ENCODE measurements around the gene MACROD1.

MACROD1 gene, protein sequence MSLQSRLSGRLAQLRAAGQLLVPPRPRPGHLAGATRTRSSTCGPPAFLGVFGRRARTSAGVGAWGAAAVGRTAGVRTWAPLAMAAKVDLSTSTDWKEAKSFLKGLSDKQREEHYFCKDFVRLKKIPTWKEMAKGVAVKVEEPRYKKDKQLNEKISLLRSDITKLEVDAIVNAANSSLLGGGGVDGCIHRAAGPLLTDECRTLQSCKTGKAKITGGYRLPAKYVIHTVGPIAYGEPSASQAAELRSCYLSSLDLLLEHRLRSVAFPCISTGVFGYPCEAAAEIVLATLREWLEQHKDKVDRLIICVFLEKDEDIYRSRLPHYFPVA

DNA sequence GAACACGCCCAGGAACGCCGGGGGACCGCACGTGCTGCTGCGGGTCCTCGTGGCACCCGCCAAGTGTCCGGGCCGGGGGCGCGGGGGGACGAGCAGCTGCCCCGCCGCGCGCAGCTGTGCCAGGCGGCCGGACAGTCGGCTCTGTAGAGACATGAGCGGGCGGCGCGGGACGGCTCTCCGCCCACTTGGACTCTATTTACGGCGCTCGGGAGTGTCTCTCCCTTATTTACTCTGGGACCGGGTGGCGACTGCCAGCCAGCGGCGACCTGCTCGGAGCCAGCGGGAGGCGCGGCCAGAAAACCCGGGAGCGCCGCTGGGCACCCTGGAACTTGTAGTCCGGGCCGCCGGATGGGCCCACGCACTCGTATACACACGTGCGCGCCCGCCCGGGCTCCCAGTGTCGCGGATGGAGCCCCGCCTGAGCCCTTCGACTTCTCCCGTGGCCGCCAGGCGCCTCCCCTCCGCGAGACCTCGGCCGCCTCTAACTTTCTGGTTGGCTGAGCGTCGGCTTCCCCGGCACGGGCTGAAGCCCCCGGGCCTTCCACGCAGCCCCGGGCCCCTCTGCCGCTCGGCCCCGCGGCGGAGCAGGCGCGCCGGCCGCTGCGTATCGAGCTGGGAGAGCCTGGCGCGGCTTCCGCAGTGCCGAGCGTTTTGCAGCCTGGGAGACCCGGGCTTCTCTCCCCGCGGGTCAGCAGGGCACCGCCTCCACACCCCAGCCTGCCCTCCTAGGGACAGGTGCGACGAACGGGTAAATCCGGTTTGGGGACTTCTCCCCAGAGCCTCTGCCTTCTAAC is at the start of gene MACROD1:
MACROD1 (minus strand) TSS at position 272 of the 794 bp plus-strand sequence; CDS start at position 153, 119 bp downstream.
- TF ChIP-seq, protein P1, sequence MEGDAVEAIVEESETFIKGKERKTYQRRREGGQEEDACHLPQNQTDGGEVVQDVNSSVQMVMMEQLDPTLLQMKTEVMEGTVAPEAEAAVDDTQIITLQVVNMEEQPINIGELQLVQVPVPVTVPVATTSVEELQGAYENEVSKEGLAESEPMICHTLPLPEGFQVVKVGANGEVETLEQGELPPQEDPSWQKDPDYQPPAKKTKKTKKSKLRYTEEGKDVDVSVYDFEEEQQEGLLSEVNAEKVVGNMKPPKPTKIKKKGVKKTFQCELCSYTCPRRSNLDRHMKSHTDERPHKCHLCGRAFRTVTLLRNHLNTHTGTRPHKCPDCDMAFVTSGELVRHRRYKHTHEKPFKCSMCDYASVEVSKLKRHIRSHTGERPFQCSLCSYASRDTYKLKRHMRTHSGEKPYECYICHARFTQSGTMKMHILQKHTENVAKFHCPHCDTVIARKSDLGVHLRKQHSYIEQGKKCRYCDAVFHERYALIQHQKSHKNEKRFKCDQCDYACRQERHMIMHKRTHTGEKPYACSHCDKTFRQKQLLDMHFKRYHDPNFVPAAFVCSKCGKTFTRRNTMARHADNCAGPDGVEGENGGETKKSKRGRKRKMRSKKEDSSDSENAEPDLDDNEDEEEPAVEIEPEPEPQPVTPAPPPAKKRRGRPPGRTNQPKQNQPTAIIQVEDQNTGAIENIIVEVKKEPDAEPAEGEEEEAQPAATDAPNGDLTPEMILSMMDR (IDR thresholded peaks at IDR 0.05), result 0 out of 2 replicates have a peak, but pooled peaks have one; percentile 22
- TF ChIP-seq ZFX (IDR thresholded peaks at IDR 0.05; ENCODE audit: borderline replicate concordance), result no peak
- H3K27ac ChIP-seq, result peak within 1 kb of the TSS; percentile 97

DNA sequence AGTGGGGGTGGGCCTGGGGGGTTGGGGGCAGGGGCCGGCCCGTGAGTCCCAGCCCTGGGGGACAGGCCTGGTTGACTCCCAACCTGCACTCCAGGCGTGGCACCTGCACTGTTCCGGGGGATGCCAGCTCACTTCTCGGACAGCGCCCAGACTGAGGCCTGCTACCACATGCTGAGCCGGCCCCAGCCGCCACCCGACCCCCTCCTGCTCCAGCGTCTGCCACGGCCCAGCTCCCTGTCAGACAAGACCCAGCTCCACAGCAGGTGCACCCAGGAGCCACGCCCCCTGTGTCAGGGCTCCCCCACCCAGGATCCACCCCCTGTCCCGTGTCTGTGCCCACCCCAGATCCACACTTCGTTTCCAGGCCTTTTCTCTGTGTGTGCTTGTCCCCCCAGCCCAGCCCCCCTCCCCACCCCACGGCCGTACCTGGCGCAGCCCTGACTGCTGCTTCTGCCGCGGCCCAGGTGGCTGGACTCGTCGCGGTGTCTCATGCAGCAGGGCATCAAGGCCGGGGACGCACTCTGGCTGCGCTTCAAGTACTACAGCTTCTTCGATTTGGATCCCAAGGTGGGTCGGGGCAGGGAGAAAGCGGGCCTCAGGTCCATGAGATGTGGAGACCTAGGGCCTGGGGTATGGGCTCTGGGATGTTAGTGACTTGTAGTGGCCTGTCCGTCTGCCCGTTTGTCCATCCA is 45.4 kb upstream of the MACROD1 start:
- H3K27ac ChIP-seq, result no peak overlapping the region
- no peak for TF ChIP-seq ZFX (IDR thresholded peaks at IDR 0.05; ENCODE audit: borderline replicate concordance)
- TF ChIP-seq, protein P1 (IDR thresholded peaks at IDR 0.05), result no peak

DNA sequence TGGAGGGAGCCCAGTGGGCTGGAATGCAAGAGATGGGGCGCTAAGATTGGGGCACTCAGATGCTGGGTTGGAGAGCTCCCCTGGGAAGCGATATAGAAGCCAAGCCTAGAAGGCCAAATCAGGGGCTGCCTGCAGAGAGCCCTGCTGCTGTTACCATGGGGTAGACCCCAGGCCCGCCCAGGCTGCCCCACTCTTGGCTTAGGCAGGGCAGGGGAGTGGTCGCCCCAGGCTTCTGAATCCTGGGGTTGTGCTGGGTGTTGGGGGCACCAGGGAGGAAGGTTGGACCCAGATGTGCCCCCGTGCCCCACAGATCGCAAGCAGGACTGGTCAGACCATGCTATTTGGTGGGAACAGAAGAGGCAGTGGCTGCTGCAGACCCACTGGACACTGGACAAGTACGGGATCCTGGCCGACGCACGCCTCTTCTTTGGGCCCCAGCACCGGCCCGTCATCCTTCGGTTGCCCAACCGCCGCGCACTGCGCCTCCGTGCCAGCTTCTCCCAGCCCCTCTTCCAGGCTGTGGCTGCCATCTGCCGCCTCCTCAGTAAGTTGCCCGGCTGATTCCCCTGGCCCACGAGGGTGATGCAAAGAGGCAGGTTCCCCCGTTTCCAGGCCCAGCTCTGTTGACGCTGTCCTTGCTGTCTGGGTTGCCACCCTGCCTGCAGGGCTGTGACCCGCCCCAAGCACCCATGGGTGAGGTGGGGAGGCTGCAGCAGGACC is 44.5 kb upstream of the MACROD1 start:
- TF ChIP-seq ZFX (IDR thresholded peaks at IDR 0.05; ENCODE audit: borderline replicate concordance), result no peak
- TF ChIP-seq, protein P1 (IDR thresholded peaks at IDR 0.05), result no peak
- no peak overlapping the region for H3K27ac ChIP-seq

DNA sequence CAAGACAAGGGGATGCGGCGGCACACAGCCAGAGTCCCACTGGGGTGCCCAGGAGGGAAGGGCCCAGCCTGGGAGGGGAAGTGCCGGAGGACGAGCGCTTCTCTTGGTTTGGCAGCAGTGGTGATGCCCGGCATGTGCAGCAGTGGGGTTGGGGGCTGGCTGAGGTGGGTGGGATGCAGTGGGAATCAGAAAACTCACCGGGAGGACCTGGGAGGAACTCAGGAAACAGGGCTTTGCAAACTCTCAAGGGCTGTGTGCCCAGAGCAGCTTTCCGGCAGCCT is 43.6 kb upstream of the MACROD1 start:
- TF ChIP-seq, protein P1 (IDR thresholded peaks at IDR 0.05), result no peak
- no peak for TF ChIP-seq ZFX (IDR thresholded peaks at IDR 0.05; ENCODE audit: borderline replicate concordance)
- no peak overlapping the region for H3K27ac ChIP-seq

DNA sequence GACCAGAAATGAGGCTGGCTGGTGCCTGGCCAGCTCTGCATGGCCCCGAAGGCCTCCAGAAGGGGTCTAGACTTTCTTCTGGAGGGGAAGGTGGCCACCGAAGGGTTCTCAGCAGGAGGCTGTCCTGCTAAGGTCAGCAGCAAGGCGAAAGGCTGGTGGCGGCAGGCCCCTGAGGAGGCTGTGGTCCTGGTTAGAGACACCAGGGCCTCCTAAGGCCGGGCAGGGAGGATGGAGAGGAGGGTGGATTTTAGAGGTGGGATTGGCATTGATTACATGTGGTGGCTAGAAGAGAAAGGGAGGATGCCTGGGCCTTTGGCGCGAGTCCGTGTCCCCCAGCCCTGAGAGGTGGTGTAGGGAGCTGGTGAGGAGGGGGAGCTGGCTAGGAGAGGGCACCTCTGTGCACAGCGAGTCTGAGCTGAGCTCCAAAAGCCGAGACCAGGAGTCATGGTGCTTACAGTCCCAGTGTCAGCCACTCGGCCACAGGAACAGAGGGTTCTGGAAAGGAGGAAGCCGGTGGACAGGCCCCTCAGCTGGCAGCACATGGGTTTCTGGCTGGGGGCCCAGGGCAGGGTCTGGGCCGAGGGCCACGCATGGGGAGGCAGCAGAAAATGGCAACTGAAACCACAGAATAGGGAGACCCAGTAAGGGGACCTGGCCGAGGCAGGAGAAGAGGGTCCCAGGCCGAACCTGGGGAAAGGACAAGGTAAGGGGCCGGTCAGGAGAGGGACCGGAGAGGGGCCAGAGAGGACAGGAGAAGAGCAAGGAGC is 43.1 kb upstream of the MACROD1 start:
- no peak overlapping the region for H3K27ac ChIP-seq
- no peak for TF ChIP-seq ZFX (IDR thresholded peaks at IDR 0.05; ENCODE audit: borderline replicate concordance)
- TF ChIP-seq, protein P1 (IDR thresholded peaks at IDR 0.05), result no peak

DNA sequence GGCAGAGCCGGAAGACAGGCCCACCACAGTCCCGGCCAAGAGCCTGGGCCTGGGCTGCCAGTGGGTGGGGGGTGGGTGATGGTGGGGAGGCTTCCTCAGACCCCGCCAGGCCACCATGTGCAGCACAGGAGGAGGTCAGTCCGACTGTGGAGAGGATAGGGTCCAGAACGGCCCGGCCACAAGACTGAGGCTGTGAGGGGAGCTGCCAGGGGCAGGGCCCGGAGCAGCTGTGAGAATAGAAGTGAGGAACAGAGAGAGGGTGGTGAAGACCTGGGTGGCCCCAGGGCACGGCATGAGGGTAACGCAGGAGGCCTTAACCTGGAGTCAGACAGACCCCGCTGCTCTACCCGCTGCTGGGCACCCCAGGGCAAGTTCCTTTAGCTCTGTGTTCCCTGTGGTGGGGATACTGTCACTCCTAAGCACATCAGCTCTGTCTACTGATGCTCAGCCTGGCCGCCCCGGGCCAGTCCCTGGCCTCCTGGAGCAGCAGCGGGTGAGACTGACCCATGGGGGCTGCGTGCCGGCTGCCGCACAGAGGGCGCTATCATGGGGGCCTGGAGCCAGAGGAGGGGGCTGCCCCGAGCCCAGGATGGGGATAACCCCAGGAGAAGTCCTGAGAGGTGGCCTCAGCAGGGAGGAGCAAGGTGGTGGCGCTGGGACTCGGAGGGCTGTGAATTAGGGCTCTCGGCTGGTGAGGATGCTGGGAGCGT is 42.3 kb upstream of the MACROD1 start:
- H3K27ac ChIP-seq, result no peak overlapping the region
- TF ChIP-seq, protein P1 (IDR thresholded peaks at IDR 0.05), result no peak
- TF ChIP-seq ZFX (IDR thresholded peaks at IDR 0.05; ENCODE audit: borderline replicate concordance), result no peak
